Diencephalon (tissue), 1 donor: Measurements from ENCODE around the gene PKMYT1. TPM values are rescaled to one million over a fixed set of nuclear protein-coding genes. Genes with fewer than 3 reads are reported as not detected.

Source experiments
- small RNA-seq: library from RNA; depleted of rRNA; stranded (forward); fragments of <200 nt; gene quantifications from one replicate; pipeline ENCODE3, GENCODE V24; 2014
- total RNA-seq: library from RNA; depleted of rRNA; stranded (reverse); fragments of >200 nt; gene quantifications from one replicate; pipeline ENCODE4 v1.2.3, GENCODE V29; 2014

PKMYT1 gene
- 2.3 TPM for total RNA-seq

GRCh38 chr16:2980227-2981176 is at the start of gene PKMYT1:
Gene PKMYT1, minus strand, starts transcription at chr16:2980446. Its CDS starts 789 bp downstream, at chr16:2979657.

GRCh38 chr16:3023669-3024478 is 43.6 kb upstream of the PKMYT1 start, which contains the start of the genes HCFC1R1 and THOC6:
Gene HCFC1R1, minus strand, starts transcription at chr16:3023942. Its CDS starts 1 bp downstream, at chr16:3023941.
Gene THOC6, plus strand, starts transcription at chr16:3024035. Its CDS starts 292 bp downstream, at chr16:3024327.

DNA sequence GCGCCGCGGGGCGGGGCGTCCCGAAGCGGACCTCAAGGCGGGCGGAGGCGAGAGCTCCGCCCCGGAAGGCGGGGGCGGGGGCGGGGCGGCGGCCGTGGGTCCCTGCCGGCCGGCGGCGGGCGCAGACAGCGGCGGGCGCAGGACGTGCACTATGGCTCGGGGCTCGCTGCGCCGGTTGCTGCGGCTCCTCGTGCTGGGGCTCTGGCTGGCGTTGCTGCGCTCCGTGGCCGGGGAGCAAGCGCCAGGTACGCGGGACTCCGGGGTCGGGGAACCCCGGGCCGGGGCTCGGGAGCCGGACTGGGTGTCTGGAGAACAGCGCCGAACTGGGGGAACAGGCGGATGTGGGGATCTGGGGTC is 40.0 kb upstream of the PKMYT1 start, which contains the start of gene TNFRSF12A:
Gene TNFRSF12A (plus strand): TSS at position 122 of the 357 bp plus-strand sequence. CDS start 30 bp downstream, at position 152.

GRCh38 chr16:3017794-3018506 is 37.7 kb upstream of the PKMYT1 start, which contains the start of gene CLDN6:
Gene CLDN6, minus strand, starts transcription at chr16:3018183. Its CDS starts 2,162 bp downstream, at chr16:3016021.

GRCh38 chr16:3012828-3013420 is 32.7 kb upstream of the PKMYT1 start, which contains the start of gene CLDN9:
Gene CLDN9, plus strand, starts transcription at chr16:3012923. Its CDS starts 440 bp downstream, at chr16:3013363.

DNA sequence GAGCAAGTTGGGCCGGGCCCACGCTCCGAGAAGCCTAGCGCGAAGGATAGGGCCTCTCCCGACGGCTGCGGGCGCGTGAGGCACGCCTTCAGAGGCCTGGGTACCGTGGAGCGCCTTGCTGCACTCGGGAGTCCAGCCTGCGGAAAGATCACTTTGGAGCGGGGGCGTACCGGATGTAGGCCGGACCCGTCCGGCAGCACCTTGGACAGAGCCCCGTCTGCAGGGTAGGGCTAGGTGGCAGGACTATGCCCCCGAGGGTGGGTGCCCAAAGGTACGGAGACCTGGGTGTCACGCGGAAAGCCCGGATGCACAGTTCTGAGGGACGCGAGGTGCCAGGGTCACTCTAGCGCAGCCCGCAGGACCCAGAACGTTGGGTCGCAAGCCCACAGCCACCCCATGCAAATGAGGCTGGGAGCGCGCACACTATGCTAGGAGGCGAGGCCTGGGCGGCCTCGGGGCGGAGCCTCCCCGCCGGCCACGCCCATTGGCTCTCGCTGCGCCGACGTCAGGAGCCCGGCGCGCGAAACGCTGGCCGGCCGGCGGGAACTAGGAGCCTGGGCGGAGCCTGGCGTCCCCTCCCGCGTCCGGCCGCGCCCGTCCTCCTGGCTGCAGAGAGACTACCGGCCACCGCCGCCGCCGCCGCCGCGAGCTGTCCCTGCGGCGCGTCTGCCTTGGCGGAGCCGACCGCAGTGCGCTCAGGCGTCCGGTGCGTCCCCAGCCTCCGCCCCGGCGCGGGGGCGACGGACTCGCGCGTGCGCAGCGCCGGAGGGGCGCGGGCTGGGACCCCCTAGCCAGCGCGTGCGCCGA is 11.3 kb downstream of the PKMYT1 start, which contains the start of gene PAQR4:
Gene PAQR4 (plus strand): TSS at position 611 of the 807 bp plus-strand sequence. CDS start 327 bp downstream, outside the sequence.

GRCh38 chr16:2963723-2964474 is 16.3 kb downstream of the PKMYT1 start, which contains the start of gene KREMEN2:
Gene KREMEN2, plus strand, starts transcription at chr16:2964275. Its CDS starts 246 bp downstream, at chr16:2964521.

Small RNA genes within 50 kb of the gene (small RNA-seq; reads per million reads assigned to genes)
- gene LINC00514 = not detected

Other genes starting within 250 kb of the PKMYT1 start
- gene SRRM2, start 227.8 kb downstream of the PKMYT1 start, total RNA-seq = 70.1 TPM
- gene ELOB, start 203.2 kb downstream of the PKMYT1 start, total RNA-seq = 158 TPM
- gene PRSS33, start 192.9 kb downstream of the PKMYT1 start, total RNA-seq = not detected
- not detected for gene PRSS41, start 182.0 kb downstream of the PKMYT1 start, total RNA-seq
- gene PRSS21, start 163.2 kb downstream of the PKMYT1 start, total RNA-seq = not detected
- gene ZG16B, start 150.1 kb downstream of the PKMYT1 start, total RNA-seq = 0.23 TPM
- gene PRSS22, start 122.3 kb downstream of the PKMYT1 start, total RNA-seq = not detected
- 42.2 TPM for gene FLYWCH2, start 97.2 kb downstream of the PKMYT1 start, total RNA-seq
- 29.1 TPM for gene FLYWCH1, start 68.5 kb downstream of the PKMYT1 start, total RNA-seq
- gene KREMEN2, start 16.2 kb downstream of the PKMYT1 start, total RNA-seq = 0.46 TPM
- gene PAQR4, start 11.1 kb downstream of the PKMYT1 start, total RNA-seq = 28.4 TPM
- not detected for gene CLDN9, start 32.5 kb upstream of the PKMYT1 start, total RNA-seq
- 1.2 TPM for gene CLDN6, start 37.7 kb upstream of the PKMYT1 start, total RNA-seq
- gene TNFRSF12A, start 39.9 kb upstream of the PKMYT1 start, total RNA-seq = 1.2 TPM
- 20.3 TPM for gene HCFC1R1, start 43.5 kb upstream of the PKMYT1 start, total RNA-seq
- 4.8 TPM for gene THOC6, start 43.6 kb upstream of the PKMYT1 start, total RNA-seq
- not detected for gene BICDL2, start 56.5 kb upstream of the PKMYT1 start, total RNA-seq
- 0.92 TPM for gene MMP25, start 66.1 kb upstream of the PKMYT1 start, total RNA-seq
- 1.6 TPM for gene IL32, start 85.2 kb upstream of the PKMYT1 start, total RNA-seq
- gene ZSCAN10, start 118.8 kb upstream of the PKMYT1 start, total RNA-seq = not detected
- 15.9 TPM for gene ZNF205, start 132.1 kb upstream of the PKMYT1 start, total RNA-seq
- 8.1 TPM for gene ZNF213, start 154.6 kb upstream of the PKMYT1 start, total RNA-seq
- gene OR1F1, start 207.8 kb upstream of the PKMYT1 start, total RNA-seq = 0.69 TPM